PC-3 (cell line): ENCODE measurements around the gene RAF1. TPM values are rescaled to one million over a fixed set of nuclear protein-coding genes. Genes with fewer than 3 reads are reported as not detected.

Experiments used
- ATAC-seq: fragments of 200-7000 bp; cut with Tn5 transposase; 2 replicates; pipeline ENCODE4 v1.9.1; 2020; ENCODE audit warnings: mild to moderate bottlenecking, moderate library complexity
- BruUV-seq: library from RNA; stranded (reverse); fragments of 400-500 nt; replicated peaks from 2 replicates; lab custom pipeline; 2021; lab: Mats Ljungman, UMichigan
- CTCF ChIA-PET: fragments of 300-600 bp; sonication (Branson Sonifier 250); formaldehyde crosslinking; loops from one replicate; lab custom pipeline; 2022; ENCODE audit warnings: antibody characterized with exemption; lab: Charles Lee
- POLR2A ChIA-PET: fragments of 300-600 bp; sonication (Branson Sonifier 250); formaldehyde crosslinking; loops from one replicate; lab custom pipeline; 2022; ENCODE audit warnings: antibody characterized with exemption; ENCODE audit not compliant: unreplicated experiment; lab: Charles Lee
- DNase-seq: peaks from one replicate; pipeline ENCODE4 v3.0.0-alpha.2; 2015
- H2AFZ ChIP-seq: fragments of 300-600 bp; sonication (generic); 2 replicates; pipeline ENCODE4 v1.6.0; 2016; ENCODE audit warnings: antibody characterized with exemption, low read length
- H3F3A ChIP-seq: fragments of 300-600 bp; sonication (generic); one replicate; pipeline ENCODE4 v1.6.0; 2017; ENCODE audit warnings: antibody characterized with exemption, low read length, control low read depth, mild to moderate bottlenecking; ENCODE audit not compliant: unreplicated experiment
- H3K27ac ChIP-seq: fragments of 300-600 bp; sonication (generic); 2 replicates; pipeline ENCODE4 v1.5.1; 2016; ENCODE audit warnings: mild to moderate bottlenecking, low read length
- H3K27me3 ChIP-seq: fragments of 300-600 bp; sonication (generic); 2 replicates; pipeline ENCODE4 v1.6.1; 2016; ENCODE audit warnings: low read length, mixed read lengths
- H3K36me3 ChIP-seq: fragments of 300-600 bp; sonication (generic); 2 replicates; pipeline ENCODE4 v1.6.1; 2016; ENCODE audit warnings: low read depth, mixed run types, low read length, mixed read lengths
- H3K4me1 ChIP-seq: fragments of 300-600 bp; sonication (generic); 2 replicates; pipeline ENCODE4 v1.5.1; 2016; ENCODE audit warnings: low read length; ENCODE audit not compliant: insufficient read depth
- H3K4me2 ChIP-seq: fragments of 300-600 bp; sonication (generic); 2 replicates; pipeline ENCODE4 v1.6.0; 2016; ENCODE audit warnings: low read length
- H3K4me3 ChIP-seq: fragments of 300-600 bp; sonication (generic); 2 replicates; pipeline ENCODE4 v1.5.1; 2016; ENCODE audit warnings: mild to moderate bottlenecking, low read length, mixed read lengths
- H3K79me2 ChIP-seq: fragments of 300-600 bp; sonication (generic); 2 replicates; pipeline ENCODE4 v1.6.1; 2017; ENCODE audit warnings: low read length, mixed read lengths
- H3K9ac ChIP-seq: fragments of 300-600 bp; sonication (generic); 2 replicates; pipeline ENCODE4 v1.6.0; 2016; ENCODE audit warnings: mild to moderate bottlenecking, low read length
- H3K9me2 ChIP-seq: fragments of 300-600 bp; sonication (generic); replicated peaks from 2 replicates; pipeline ENCODE4 v1.6.1; 2016; ENCODE audit warnings: mixed run types, low read length, mixed read lengths
- H3K9me3 ChIP-seq: fragments of 300-600 bp; sonication (generic); 2 replicates; pipeline ENCODE4 v1.6.1; 2016; ENCODE audit warnings: low read length, mixed read lengths
- H4K20me1 ChIP-seq: fragments of 300-600 bp; sonication (generic); 2 replicates; pipeline ENCODE4 v1.6.1; 2016; ENCODE audit warnings: low read length, mixed read lengths
- EZH2 ChIP-seq: fragments of 300-600 bp; sonication (generic); IDR thresholded peaks from one replicate; pipeline ENCODE4 v1.6.1; 2017; ENCODE audit warnings: antibody characterized with exemption, mild to moderate bottlenecking, low read length; ENCODE audit not compliant: unreplicated experiment
- EZH2phosphoT487 ChIP-seq: fragments of 300-600 bp; sonication (generic); IDR thresholded peaks from 2 replicates; pipeline ENCODE4 v1.6.1; 2018; ENCODE audit warnings: mild to moderate bottlenecking, antibody characterized with exemption, low read length, borderline replicate concordance
- intact Hi-C: fragments of 100-400 bp; cut with micrococcal nuclease; formaldehyde crosslinking; loops from 2 replicates; pipeline ENCODE4 v1.9.0; 2023
- total RNA-seq: library from RNA; depleted of rRNA; stranded (reverse); fragments of >200 nt; gene quantifications from 2 replicates; pipeline ENCODE4 v1.2.3, GENCODE V29; 2014
- TF ChIP-seq, protein P1 (sequence below): fragments of 300-600 bp; sonication (generic); conservative IDR thresholded peaks from 2 replicates; pipeline ENCODE4 v1.5.1; 2017; ENCODE audit warnings: antibody characterized with exemption, low read depth, mild to moderate bottlenecking, low read length

Gene RAF1
- total RNA-seq, 1 experiment from 2014 or later, result 130 TPM

DNA sequence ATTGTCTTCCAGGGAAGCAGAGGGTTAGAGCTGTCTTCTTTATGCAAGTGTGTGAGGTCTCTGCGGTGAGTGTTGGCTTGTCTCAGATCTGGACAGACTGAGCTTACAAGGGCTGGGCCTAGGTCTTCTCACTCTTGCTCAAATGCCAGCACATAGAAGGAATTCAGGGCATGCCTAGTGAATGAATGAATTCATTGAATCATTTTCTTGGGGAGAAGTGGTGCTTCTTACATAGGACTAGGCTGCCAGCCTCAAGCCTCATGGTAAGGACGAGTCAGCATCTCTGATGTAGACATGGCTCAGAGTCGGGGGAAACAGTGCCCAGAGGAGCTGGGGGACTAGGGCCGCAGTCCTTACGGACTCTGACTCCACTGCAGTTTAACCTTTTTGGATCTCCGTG is 89.8 kb downstream of the RAF1 start:
- ChIA-PET CTCF (no interaction called here), POLR2A (no interaction called here)
- Histone ChIP-seq H3F3A (no peaks in the 10 kb centered on the region), H3K9ac (no peak overlapping the region), H2AFZ (no peak overlapping the region), H3K4me3 (no peak overlapping the region), H3K36me3 (peaks cover 66% of the 10 kb centered on the region), H3K9me2 (no peaks in the 10 kb centered on the region), H3K4me1 (no peaks in the 10 kb centered on the region), H3K27ac (no peak overlapping the region), H3K9me3 (no peaks in the 10 kb centered on the region), H3K4me2 (no peak overlapping the region), H4K20me1 (no peaks in the 10 kb centered on the region), H3K27me3 (no peaks in the 10 kb centered on the region), H3K79me2 (no peaks in the 10 kb centered on the region)
- no peak for DNase-seq
- no peak for ATAC-seq
- intact Hi-C loops, result no loop called here
- TF ChIP-seq, protein P1, sequence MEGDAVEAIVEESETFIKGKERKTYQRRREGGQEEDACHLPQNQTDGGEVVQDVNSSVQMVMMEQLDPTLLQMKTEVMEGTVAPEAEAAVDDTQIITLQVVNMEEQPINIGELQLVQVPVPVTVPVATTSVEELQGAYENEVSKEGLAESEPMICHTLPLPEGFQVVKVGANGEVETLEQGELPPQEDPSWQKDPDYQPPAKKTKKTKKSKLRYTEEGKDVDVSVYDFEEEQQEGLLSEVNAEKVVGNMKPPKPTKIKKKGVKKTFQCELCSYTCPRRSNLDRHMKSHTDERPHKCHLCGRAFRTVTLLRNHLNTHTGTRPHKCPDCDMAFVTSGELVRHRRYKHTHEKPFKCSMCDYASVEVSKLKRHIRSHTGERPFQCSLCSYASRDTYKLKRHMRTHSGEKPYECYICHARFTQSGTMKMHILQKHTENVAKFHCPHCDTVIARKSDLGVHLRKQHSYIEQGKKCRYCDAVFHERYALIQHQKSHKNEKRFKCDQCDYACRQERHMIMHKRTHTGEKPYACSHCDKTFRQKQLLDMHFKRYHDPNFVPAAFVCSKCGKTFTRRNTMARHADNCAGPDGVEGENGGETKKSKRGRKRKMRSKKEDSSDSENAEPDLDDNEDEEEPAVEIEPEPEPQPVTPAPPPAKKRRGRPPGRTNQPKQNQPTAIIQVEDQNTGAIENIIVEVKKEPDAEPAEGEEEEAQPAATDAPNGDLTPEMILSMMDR, result no peak
- BruUV-seq, result no TSS peak

DNA sequence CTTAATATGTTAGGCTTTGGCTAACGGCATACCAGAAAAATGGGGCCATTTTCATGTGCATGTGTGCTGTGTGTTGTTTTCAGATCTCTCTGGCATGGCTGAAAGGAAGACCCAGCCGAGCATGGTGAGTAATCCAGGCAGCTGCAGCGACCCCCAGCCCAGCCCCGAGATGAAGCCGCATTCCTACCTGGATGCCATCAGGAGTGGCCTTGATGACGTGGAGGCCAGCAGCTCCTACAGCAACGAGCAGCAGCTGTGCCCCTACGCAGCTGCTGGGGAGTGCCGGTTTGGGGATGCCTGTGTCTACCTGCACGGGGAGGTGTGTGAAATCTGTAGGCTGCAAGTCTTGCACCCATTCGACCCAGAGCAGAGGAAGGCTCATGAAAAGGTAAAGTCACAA is 91.9 kb downstream of the RAF1 start:
- Histone ChIP-seq H3F3A (no peaks in the 10 kb centered on the region), H3K79me2 (peaks cover 21% of the 10 kb centered on the region), H3K36me3 (peaks cover 65% of the 10 kb centered on the region), H3K9me2 (no peaks in the 10 kb centered on the region), H3K27ac (no peak overlapping the region), H3K4me1 (no peaks in the 10 kb centered on the region), H4K20me1 (peaks cover 8% of the 10 kb centered on the region; the same call in 1 of the 2 replicates), H3K27me3 (no peaks in the 10 kb centered on the region), H3K9ac (no peak overlapping the region), H3K4me2 (no peak overlapping the region), H2AFZ (no peak overlapping the region), H3K4me3 (no peak overlapping the region), H3K9me3 (no peaks in the 10 kb centered on the region)
- ATAC-seq (no peak), DNase-seq (no peak)
- ChIA-PET POLR2A (no interaction called here), CTCF (no interaction called here)
- TF ChIP-seq EZH2phosphoT487 (no peak), EZH2 (no peak)
- TF ChIP-seq, protein P1, result no peak
- intact Hi-C loops, result no loop called here
- BruUV-seq, result no TSS peak

DNA sequence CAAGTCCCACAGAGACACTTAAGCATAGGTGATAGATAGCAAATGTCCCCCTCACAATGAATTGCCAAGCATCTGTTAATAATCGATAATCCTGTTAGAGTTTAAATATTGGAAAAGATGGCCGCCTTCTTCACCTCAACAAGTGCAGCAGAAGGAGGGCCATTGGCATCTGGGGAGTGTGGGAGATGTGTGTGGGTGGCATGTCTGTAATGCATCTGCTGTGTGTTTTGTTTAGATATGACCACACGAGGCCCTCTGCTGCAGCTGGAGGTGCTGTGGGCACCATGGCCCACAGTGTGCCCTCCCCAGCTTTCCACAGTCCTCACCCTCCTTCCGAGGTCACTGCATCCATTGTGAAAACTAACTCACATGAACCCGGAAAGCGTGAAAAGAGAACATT is 94.1 kb downstream of the RAF1 start:
- Histone ChIP-seq H3F3A (no peaks in the 10 kb centered on the region), H4K20me1 (peaks cover 13% of the 10 kb centered on the region; the same call in 1 of the 2 replicates), H3K4me2 (no peak overlapping the region), H2AFZ (no peak overlapping the region), H3K4me1 (no peaks in the 10 kb centered on the region), H3K27me3 (no peaks in the 10 kb centered on the region), H3K9me3 (peaks cover 4% of the 10 kb centered on the region; the same call in 1 of the 2 replicates), H3K36me3 (peaks cover 56% of the 10 kb centered on the region), H3K4me3 (no peak overlapping the region), H3K27ac (no peak overlapping the region), H3K9me2 (no peaks in the 10 kb centered on the region), H3K79me2 (peaks cover 43% of the 10 kb centered on the region), H3K9ac (no peak overlapping the region)
- POLR2A ChIA-PET, result no interaction called here
- TF ChIP-seq, protein P1, result no peak
- no peak for TF ChIP-seq EZH2phosphoT487
- TF ChIP-seq EZH2, result no peak
- CTCF ChIA-PET, result no interaction called here
- ATAC-seq (no peak), DNase-seq (no peak)
- no TSS peak for BruUV-seq
- intact Hi-C loops, result no loop called here
